ENCODE results near the gene KRT10.

GRCh38 chr17:40799859-40800258 lies 22.6 kb downstream of the KRT10 start, which contains the start of gene KRT28:
- TF ChIP-seq POLR2A (IDR thresholded peaks at IDR 0.05) (no peak), CTCF (IDR thresholded peaks at IDR 0.05) (no peak)
